ENCODE results near the gene GSTO2. TPM values are rescaled to one million over a fixed set of nuclear protein-coding genes. Genes with fewer than 3 reads are reported as not detected.

GSTO2 gene
- total and polyA plus RNA-seq, 2 experiments from 2014 or later, result 30.7 to 49.8 TPM

- Histone ChIP-seq H4K20me1 (replicated peaks; ENCODE audit: insufficient read depth) (peaks cover 2% of the 10 kb centered on the region; the same call in 1 of the 2 replicates), H3K79me2 (replicated peaks; ENCODE audit: insufficient read depth) (peaks cover 97% of the 10 kb centered on the region), H3F3A (replicated peaks; ENCODE audit: low read depth) (peaks cover 7% of the 10 kb centered on the region), H3K4me1 (ENCODE audit: insufficient read depth) (peaks cover 83% of the 10 kb centered on the region), H3K27ac (ENCODE audit: low read depth) (peak overlapping the region; percentile 92), H3K4me2 (peak overlapping the region; percentile 61), H3K9me2 (ENCODE audit: insufficient read depth) (no peaks in the 10 kb centered on the region), H3K4me3 (0 out of 2 replicates have a peak overlapping the region, but pooled peaks have one; percentile 13), H3K36me3 (ENCODE audit: insufficient read depth) (no peaks in the 10 kb centered on the region), H2AFZ (no peak overlapping the region), H3K27me3 (ENCODE audit: insufficient read depth) (no peaks in the 10 kb centered on the region)
- DNase-seq (ENCODE audit: low spot score) (no peak), ATAC-seq (no peak)
- Mint-ChIP-seq H3K4me1 (peaks cover 94% of the 10 kb centered on the region), H3K4me3 (peak overlapping the region; percentile 3; the same call in 1 of the 3 replicates), H3K36me3 (ENCODE audit: low read depth) (peaks cover 12% of the 10 kb centered on the region), H3K9me3 (no peaks in the 10 kb centered on the region; the same call in 2 of the 3 replicates), H3K27ac (peak overlapping the region; percentile 97), H3K27me3 (ENCODE audit: insufficient read depth, low read depth, poor library complexity) (peaks cover 12% of the 10 kb centered on the region)
- no peak for TF ChIP-seq EZH2phosphoT487 (IDR thresholded peaks at IDR 0.05; ENCODE audit: unreplicated experiment)
- no peak for TF ChIP-seq EZH2 (IDR thresholded peaks at IDR 0.05; ENCODE audit: low read depth, unreplicated experiment)
- no peak for TF ChIP-seq POLR2AphosphoS5 (IDR thresholded peaks at IDR 0.05; ENCODE audit: low read depth)
- no peak for TF ChIP-seq JUNB (IDR thresholded peaks at IDR 0.05; ENCODE audit: unreplicated experiment)
- TF ChIP-seq REST (IDR thresholded peaks at IDR 0.05; ENCODE audit: unreplicated experiment), result no peak
- TF ChIP-seq NANOG (IDR thresholded peaks at IDR 0.05; ENCODE audit: borderline replicate concordance), result no peak
- TF ChIP-seq ZNF462 (CRISPR knock-in tag; IDR thresholded peaks at IDR 0.05), result no peak
- TF ChIP-seq CTCF (conservative IDR thresholded peaks at IDR 0.05; ENCODE audit: low read depth in 2 of 2), result no peak
- TF ChIP-seq ZNF114 (CRISPR knock-in tag; IDR thresholded peaks at IDR 0.05), result no peak
- no peak for TF ChIP-seq ETS1 (IDR thresholded peaks at IDR 0.05)
- TF ChIP-seq ZNF331 (CRISPR knock-in tag; IDR thresholded peaks at IDR 0.05; ENCODE audit: low read depth), result no peak
- TF ChIP-seq STAT1 (IDR thresholded peaks at IDR 0.05; ENCODE audit: unreplicated experiment), result no peak
- no peak for TF ChIP-seq CREB1 (CRISPR knock-in tag; IDR thresholded peaks at IDR 0.05; ENCODE audit: low read depth)
These were observed 61.5 kb downstream of the GSTO2 start for GRCh38 chr10:104330168-104331110.
